VCaP (cell line): ENCODE results near the gene PRIM2.
"Not testable (repeated sequence)": the region's sequence is repeated elsewhere in the genome, so short reads cannot be mapped to it uniquely, and the experiment has no call there.

ENCODE experiments used
- H3K27ac ChIP-seq: fragments of 450-650 bp; 2 replicates; pipeline ENCODE4 v1.5.1; 2017
- CTCF ChIP-seq: fragments of 450-650 bp; conservative IDR thresholded peaks from 2 replicates; pipeline ENCODE4 v1.5.1; 2017; ENCODE audit warnings: mild to moderate bottlenecking, moderate library complexity

PRIM2 gene

GRCh38 chr6:57302477-57302876 lies 15.0 kb upstream of the PRIM2 start:
- no peak for TF ChIP-seq CTCF
- H3K27ac ChIP-seq = 0 out of 2 replicates have a peak overlapping the region, but pooled peaks have one; percentile 31

GRCh38 chr6:57303931-57304681 lies 13.3 kb upstream of the PRIM2 start:
- TF ChIP-seq CTCF = no peak
- H3K27ac ChIP-seq = no peak overlapping the region

- no peak overlapping the region for H3K27ac ChIP-seq
- no peak for TF ChIP-seq CTCF
Measured at GRCh38 chr6:57305107-57305506, 12.3 kb upstream of the PRIM2 start.

GRCh38 chr6:57305761-57306160 lies 11.7 kb upstream of the PRIM2 start:
- H3K27ac ChIP-seq = no peak overlapping the region
- TF ChIP-seq CTCF = no peak

- no peak for TF ChIP-seq CTCF
- H3K27ac ChIP-seq = no peak overlapping the region
Measured at GRCh38 chr6:57306273-57306672, 11.2 kb upstream of the PRIM2 start.

GRCh38 chr6:57307850-57308249 lies 9.6 kb upstream of the PRIM2 start:
- no peak for TF ChIP-seq CTCF
- no peak overlapping the region for H3K27ac ChIP-seq

GRCh38 chr6:57308755-57309154 lies 8.7 kb upstream of the PRIM2 start:
- H3K27ac ChIP-seq = not testable (repeated sequence)

- H3K27ac ChIP-seq = not testable (repeated sequence)
Measured at GRCh38 chr6:57310095-57310816, 7.2 kb upstream of the PRIM2 start.
